COLO829 (cell line): ENCODE results near the gene ARHGEF25.
"Not testable (repeated sequence)": the region's sequence is repeated elsewhere in the genome, so short reads cannot be mapped to it uniquely, and the experiment has no call there.

ENCODE experiments used
- DNase-seq: peaks from one replicate; pipeline ENCODE4 v3.0.0; 2012; ENCODE audit warnings: low spot score

Gene ARHGEF25

DNA sequence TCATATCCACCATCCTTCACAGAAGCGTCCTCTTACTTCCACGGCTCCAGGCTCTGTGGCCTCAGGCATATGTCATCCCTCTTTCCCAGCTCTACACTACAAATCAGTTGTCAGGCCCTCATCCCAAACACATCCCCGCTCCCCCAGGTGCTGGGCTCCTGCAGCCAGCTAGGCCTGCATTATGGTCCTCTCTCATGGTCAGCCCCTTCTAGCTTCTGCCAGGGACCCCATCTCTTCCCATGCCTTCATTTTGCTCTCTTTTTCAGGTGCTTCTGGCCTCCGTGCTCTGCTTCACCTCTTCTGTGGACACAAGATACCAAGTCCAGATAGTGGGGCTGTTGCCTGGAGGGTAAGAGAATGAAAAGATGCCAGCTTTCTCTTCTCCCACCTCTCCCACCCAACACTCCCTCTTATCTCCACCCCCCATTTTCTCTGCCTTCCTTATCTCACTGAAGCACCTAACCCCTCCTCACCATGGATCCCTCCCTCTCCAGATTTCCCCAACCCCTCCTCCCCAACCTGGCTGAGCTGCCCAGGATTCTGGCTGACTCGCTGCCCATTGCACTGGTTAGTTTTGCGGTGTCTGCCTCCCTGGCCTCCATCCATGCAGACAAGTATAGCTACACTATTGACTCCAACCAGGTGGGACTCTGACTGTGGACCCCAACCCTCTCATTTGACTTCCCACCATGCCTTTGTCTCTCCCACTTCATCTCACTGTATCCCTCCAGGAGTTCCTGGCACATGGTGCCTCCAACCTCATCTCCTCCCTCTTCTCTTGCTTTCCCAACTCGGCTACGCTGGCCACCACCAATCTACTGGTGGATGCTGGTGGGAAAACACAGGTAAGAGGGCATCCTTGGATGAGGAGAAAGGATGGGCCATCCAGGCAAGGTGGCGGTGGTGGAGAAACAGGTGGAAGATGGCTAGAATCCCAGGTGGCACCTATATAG lies 11.3 kb downstream of the ARHGEF25 start:
- DNase-seq, result no peak

DNA sequence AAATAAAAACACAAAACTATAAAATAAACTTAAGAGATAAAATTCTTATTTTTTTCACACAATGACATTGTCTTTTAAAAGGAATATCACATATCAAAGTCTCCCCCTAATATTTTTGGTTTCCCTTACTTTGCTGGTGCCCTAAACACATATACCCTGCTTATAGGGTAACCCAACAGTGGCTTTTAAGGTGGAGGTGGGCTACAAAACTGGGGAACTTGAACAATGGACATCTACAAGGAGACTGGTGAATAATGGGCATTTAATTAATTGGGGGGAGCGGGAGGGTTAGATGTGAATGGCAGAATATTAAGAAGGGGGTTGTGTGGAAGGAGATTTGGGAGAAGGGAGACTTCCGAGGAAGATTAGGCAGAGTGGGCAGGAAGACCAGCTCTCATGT lies 12.2 kb downstream of the ARHGEF25 start:
- no peak for DNase-seq

DNA sequence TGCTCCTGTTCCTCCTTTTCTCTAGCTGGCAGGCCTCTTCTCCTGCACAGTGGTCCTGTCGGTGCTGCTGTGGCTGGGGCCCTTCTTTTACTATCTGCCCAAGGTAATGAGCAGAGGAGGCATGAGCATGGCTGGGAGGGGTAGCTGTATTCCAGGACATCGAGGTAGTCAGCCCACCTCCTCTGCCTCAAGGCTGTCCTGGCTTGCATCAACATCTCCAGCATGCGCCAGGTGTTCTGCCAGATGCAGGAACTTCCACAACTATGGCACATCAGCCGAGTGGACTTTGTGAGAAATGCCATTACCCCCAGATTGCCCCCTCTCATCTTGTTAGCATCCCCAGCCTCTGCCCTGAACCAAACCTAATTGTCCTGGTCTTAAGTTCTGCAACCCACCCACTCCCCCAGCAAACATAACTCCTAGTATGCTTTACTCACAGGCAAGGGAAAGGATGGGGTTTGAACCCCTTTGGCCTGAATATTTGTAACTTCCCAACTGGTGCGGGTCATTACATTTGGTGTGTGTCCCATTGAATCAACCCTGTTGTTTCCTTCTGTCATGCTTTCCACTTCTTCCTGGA lies 12.7 kb downstream of the ARHGEF25 start:
- no peak for DNase-seq

DNA sequence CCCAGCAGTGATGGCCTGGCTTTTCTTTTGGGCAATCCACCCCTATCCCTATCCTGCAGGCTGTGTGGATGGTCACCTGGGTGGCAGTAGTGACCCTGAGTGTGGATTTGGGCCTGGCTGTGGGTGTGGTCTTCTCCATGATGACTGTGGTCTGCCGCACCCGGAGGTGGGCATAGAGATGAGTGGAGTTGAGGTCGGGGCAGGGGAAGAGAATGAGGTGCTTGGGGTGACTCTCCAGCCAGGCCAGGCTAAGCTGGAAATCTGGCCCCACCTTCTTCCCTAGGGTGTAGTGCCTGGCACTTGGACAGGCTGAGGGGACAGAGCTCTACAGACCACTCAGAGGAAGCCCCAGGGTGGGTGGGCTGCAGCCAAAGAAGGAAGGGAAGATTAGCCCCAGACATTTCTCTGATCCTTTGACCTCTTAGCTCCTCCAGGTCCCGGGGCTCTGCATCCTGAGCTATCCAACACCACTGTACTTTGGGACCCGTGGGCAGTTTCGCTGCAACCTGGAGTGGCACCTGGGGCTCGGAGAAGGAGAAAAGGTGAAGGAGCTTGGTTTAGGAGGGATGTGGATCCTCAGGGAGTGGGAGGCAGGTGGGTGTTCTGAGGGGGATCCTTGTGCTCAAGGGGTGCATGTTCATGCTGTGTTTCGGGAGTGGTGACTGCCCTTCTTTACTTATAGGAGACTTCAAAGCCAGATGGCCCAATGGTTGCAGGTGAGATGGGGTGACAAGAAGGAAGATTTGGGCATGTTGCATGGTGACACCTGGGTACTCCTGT lies 13.4 kb downstream of the ARHGEF25 start:
- DNase-seq, result no peak

DNA sequence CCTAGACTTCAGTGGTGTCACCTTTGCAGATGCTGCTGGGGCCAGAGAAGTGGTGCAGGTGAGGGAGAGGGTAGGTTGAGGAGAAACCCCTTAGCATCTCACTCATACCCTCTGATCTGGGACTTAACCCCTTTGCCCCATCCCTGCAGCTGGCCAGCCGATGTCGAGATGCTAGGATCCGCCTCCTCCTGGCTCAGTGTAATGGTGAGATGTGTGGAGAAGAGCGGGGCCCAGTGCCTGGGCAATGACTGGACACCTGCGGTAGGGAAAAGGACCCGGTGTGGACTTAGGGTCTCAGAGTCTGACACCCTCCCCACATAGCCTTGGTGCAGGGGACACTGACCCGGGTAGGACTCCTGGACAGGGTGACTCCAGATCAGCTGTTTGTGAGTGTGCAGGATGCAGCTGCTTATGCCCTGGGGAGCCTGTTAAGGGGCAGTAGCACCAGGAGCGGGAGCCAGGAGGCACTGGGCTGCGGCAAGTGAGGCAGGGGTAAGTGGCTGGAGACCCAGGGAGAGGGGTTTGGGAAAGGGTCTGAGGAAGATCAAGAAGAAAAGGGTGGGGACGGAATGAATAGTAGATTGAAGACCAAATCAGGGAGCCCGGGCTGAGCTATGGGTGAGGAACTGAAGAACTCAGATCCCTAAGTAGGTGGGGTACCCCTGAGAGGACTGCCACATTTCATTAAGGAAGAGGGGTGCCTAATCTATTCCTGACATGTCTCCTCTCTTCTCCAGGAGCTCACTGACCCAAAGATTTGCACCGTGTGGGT lies 14.2 kb downstream of the ARHGEF25 start:
- DNase-seq, result no peak

DNA sequence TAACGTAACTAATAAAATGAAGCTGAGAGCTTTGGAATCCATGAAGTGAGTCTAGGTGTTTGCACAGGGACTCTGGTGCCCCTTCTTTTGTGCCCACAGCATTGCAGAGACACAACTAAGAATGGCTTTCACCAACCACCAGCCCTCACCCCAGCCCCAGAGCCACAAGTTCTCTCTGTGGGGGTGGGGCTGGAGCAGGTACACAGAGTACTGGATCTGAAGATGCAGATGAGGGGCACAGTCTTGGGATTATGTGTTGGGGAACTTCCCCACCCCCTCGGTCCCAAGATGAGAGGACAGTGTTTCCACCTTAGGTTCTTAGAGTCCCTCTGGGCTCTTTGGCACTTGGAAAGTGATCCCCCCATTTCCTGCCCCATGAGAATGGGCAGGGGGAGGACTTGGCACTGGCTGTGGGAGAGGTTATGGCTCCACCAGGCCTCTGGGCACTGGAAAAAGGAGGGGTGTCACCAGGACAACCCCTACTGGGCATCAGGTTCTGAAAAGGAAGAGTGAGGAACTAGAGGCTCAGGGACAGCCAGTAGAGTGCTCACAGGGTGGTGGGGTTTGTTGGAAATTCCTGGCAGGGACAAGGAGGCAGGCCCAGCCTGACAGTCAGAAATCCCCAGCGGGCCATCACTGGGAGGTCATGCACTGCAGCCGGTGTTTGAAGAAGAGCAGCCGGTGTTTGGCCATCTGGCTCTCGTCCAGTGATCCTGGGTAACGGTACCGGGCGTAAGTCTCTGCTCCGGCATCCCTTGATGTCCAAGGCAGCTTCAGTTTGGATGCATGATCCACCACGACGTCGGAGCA lies 15.1 kb downstream of the ARHGEF25 start:
- no peak for DNase-seq

DNA sequence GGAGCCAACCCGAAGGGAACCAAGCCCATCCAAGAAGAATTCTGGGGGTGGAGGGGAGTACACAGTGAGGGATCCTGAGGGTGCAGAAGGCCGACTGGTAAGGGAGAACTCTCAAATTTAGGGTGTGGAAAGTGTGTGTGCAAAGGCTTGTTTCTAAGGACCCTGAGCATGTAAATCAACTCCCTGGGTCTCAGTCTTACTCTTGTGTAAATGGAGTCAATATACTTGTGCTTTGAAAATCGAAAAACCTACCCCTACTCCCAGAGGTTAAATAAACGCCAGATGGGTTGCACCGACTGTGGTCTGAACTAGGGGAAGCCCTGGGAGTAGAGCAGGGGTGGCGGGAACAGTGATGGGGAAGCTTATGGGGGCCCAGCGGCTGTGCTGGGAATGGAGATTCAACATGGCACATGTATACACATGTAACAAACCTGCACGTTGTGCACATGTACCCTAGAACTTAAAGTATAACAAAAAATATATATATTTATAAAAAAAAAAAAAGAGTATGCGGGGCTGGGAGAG lies 15.7 kb downstream of the ARHGEF25 start:
- DNase-seq, result no peak

DNA sequence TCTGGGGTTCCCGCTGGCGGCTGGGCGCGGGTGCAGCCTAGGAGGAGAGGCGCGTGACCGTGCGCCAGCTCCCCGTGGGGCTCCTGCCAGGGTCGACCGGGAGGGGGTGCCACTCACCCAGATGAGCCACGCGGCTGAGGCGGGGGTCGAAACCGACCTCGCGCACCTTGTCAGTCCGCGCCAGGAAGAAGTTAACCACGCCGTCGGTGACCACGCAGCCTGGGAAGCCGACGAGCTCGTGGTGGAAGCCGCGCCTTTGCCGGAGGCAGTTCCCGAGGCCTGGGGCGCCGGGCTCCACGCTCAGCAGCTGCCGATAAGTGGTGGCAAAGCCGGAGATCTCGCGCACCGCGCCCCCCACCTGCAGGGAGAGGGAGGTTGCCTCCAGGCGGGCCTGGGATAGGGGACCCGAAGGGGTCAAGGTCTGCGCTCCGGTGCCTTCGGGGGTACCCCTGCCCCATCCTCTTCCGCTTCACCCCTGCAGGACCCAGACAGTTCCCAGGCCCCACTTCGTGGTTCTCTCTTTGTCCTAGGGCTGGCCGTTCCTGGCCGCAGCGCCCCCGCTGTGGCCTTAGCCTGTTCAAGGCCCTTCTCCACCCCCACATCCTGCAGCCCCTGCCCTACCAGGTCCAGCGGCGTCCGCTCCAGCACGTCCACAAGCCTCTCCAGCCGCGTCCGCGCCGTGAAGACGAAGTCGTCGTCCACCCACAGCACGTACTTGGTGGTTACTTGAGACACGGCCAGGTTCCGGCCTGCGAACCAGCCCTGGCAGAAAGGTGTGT lies 16.5 kb downstream of the ARHGEF25 start:
- no peak for DNase-seq

DNA sequence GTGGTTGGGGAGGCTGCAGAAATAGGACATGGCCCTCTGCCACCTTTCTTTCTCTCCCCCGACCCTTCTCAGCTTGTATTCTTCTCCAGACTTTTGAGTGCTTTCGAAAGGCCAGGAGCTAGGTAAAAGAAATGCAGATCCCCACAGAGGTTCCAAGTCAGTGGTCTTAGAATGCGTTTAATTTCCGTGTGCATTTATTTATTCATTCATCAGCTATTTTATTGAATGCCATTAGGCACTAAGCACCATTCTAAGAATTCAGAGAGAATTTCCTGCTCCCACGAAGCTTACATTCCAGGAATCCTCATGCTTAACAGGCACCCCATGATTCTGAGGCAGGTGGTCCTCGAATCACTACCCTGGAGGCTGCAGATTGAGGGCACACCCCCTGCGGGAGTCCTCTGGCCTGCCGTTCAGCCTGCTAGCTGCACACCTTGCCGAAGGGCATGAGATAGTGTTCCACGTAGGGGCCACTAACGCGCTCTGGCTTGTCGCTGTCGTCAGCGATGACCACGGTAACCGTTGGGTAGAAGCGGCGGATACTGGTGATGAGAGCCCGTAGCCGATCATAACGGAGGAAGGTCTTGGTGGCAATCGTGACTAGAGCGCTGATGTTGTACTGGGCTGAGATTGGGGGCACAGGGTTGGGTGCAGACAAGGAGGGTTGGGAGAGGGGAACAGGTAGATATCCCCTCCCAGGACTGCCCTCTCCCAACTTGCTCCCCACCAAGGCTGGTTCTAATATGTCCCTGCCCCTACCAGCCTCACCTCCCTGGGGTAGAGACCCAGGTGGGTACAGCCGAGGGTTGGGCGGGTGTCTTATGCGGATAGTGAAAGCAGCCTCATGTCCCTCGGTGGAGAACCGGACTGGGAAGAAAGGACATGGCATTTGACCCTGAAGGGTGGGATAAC lies 17.3 kb downstream of the ARHGEF25 start:
- no peak for DNase-seq

DNA sequence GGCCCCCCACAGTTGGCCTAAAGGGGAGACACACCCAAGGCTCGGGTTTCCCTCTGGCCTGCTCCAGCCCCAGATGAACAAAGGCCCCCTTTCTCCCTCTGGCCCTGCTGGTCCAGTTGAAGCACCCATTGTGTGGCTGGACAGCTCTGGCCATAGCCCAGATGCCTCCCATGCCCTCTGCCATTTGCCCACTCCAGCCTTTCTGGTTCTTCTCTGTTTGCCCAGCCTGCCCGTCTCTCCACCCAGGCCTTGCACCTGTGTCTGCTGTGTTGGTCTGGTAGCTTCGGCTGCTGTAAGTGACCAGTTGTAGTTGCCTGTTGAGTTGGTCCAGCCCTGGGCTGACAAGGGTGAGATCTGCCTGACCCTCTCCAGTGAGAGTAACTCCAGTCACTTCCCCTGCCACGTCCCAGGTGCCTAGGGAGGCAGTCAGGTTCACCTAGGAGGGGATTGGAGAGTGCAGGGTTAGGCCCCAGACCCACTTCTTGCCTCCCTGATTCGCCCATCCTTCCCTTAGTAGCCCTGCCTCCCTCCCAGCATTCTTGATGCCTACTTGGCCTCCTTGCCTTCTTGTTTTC lies 18.7 kb downstream of the ARHGEF25 start:
- DNase-seq, result no peak

DNA sequence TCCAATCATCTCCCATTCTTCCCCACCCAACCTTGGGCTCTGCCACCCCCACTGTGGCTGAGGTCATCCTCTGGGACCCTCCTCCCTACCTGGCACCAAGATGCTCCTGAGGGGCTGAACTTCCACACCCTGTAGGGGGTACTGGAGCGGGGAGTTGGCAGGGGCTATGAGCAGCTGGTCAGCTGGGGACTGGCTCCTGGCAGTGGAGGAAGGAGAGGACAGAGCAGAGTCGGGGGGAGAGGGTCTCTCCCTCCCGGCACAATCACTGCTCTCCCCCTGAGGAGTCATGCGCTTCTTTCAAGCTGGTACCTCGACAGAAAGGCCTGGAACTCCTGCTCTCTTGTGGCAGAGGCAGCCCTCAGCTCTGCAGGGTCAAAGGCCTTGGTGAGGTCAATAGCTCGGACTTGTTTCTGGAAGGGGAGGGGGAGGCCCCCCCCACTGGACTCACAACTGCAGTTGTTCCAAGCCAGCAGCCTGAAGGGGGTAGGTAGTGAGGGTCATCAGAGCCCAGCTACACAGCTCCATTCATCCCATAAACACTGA lies 19.7 kb downstream of the ARHGEF25 start:
- no peak for DNase-seq

DNA sequence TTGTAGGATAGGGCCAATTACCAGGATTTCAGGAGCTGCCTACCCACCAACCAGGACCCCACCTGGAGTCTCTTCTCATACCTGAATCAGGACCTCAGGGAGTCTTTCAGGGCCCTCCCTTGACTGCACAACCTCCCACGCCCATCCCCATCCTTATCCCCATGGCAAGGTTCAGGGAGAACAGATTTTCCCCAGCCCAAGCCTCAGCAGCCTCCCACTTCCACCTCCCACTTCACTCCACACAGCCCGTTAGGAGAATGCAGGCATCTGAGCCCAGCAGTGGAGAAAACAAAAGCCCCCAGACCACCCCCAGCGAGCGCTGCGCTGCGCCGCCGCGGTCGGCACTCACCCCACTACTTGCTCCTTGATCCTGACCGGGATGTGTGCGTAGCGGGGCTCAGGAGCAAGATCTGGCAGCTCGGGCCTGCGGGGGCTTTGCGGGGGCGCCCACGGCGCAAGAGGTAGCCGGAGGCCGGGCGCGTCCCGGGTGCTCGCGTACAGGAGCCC lies 20.4 kb downstream of the ARHGEF25 start:
- DNase-seq, result no peak

DNA sequence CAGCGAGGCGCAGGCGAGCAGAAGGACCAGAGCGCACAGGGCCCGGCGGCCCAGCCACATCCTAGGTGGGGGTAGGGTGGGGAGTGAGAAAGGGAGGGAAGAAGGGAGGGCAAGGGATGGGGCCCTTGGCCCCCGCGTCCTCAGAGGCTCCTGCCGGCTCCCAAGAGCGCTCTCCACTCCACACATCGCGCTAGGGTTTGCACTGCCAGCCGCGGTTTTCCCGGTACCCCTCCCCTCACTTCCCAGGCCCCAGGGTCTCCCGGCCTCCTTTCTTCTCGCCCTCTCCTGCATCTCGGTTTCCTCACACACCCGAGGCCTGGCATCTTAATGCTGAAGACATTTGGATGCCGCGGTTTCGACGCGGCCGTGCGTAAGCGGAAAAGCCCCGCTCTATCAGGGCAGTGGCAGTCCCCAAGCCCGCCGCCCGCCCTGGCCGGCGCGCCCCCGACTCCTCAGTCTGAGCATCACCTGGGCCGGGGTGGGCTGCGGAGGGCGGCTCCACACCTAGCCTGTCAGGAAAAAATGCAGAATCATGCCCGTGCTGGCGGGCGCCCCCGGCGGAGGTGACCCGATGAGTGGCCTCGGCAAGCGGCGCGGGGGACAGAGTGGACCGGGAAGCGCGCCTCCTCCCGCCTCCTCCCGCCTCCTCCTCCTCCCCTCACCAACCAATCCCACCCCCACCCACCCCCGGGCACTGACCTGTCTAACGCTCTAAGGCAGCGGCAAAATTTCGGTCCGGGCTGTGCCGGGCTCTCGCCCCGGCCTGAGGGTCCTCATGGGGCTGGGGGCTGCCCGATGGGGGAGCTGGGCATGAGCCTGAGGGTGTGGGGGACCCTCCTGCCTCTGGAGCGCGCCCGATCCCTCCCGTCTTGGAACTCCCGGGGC lies 21.1 kb downstream of the ARHGEF25 start:
- no peak for DNase-seq

DNA sequence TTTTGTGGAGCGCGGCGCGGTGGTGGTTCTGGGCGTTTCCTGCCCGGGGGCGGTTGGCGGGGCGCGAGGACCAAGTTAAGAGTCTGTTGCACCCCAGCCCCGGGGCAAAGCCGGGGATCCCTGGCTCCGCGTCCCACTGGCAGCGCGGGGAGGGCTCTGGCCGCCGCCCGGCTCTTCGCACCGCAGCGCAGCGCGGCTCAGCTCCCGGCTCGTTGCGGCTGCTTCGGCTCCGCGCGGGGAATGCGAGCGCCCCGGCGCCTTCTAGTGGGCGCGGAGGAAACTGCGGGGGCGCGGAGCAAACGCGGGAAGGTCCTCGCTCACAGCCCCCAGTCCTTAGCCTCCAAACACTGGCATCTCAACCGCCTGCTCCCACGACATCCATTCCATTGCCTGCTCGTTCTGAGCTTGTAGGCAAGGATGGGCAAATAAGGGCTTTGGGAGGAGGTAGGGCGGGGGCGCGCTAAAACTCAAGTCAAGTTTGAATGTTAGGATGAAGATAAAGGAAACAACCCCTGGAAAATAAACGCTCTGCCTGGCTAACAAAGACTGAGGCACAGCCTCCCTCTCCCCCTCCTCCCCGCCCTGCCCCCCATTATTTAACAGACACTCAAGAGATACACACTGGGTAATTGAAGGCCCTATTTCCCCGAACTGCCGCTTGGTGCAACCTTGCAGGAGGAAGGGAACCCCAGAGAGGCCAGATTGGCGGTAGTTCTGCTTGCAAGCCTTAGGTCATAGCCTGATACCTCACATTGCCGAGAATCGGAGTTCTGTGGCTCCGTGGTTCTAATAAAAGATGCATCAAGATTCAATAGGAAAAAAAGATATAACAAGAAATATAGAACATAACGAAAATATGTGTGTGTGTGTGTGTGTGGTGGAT lies 22.0 kb downstream of the ARHGEF25 start, which contains the start of gene B4GALNT1:
TSS of gene B4GALNT1 (minus strand) at position 244 of the 883 bp plus-strand sequence. CDS start 1,069 bp downstream, outside the sequence.
- DNase-seq, result peak; percentile 57

DNA sequence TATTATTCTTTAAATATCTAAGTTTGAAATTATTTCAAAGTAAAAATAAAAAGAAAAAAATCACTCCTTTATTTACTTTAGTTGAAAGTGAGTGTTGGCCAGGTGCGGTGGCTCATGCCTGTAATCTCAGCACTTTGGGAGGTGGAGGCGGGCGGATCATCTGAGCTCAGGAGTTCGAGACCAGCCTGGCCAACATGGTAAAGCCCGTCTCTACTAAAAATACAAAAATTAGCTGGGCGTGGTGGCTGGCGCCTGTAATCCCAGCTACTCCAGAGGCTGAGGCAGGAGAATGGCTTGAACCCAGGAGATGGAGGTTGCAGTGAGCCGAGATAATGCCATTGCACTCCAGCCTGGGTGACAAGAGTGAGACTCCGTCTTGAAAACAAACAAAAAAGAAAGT lies 25.5 kb downstream of the ARHGEF25 start:
- DNase-seq, result not testable (repeated sequence)

DNA sequence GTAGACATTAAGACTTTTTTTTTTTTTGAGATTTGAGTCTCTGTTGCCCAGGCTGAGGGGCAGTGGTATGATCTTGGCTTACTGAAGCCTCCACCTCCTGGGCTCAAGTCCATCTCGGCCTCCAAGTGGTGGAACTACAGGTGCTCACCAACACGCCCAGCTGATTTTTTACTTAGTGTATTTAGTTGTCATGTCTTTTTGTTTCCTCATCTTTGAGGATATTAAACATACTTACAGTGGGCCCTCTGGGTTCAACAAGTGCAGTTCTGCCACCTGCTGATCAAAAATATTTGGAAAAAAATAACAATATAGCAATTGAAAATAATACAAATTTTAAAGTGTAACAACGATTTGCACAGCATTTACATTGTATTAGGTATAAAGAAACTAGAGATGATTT lies 26.1 kb downstream of the ARHGEF25 start:
- DNase-seq, result no peak
